GM18858 (cell line): ENCODE data around the gene TCERG1L.
"Not testable (repeated sequence)": the region's sequence is repeated elsewhere in the genome, so short reads cannot be mapped to it uniquely, and the experiment has no call there.

Experiments used
- ATAC-seq: cut with Tn5 transposase; IDR thresholded peaks from one replicate; pipeline ENCODE4 v1.9.1; 2021; ENCODE audit not compliant: unreplicated experiment

Gene TCERG1L

DNA sequence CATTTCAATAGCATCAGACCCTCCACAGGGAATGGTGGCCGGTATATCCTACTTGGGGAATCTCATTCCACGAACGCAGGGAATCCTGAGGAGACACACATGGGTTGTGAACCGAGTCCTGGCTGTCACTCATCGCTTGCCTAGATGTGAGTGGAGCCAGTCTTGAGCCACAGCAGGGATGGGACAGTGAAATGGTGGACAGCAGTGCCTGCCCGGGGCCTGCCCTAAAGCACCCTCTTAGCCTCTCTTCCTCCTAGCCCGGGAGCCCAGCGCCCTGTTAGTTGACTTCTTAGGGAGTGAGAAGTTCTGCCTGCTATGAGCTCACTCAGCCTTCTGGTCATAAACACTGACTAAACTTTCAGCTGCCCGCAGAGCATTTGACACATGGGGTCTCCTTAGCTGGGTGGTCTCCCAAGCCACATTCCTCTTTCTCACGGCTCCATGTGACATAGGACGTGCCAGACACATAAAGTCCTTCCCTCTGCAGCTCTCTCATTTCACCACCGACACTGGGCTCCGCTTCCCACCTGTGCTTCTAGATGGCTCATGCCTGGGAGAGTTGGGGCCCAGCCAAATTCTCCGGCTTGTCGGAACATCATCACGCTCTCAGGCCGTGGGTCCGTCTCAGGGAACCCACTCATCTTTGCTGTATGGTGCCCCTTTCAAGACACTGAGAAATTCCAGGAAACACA, 60.9 kb downstream of the TCERG1L start:
- no peak for ATAC-seq

DNA sequence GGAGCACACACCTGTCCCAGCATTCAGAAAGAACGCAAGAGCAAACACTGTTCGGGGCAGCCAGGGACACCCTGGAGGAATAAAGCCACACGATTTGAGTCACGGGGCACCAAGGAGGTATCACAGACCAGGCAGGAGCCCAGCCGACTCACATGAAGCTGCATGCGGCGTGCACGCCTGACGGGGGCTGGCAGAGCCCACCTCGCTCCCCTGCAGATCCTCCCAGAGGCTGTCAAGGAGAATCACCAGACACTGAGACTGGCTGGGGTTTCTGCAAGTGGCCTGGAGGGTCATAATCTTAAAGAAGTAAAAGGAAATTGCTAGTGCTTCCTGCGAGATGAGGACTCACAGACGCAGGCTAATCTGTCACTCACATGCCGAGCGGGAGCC, 61.6 kb downstream of the TCERG1L start:
- ATAC-seq = no peak

DNA sequence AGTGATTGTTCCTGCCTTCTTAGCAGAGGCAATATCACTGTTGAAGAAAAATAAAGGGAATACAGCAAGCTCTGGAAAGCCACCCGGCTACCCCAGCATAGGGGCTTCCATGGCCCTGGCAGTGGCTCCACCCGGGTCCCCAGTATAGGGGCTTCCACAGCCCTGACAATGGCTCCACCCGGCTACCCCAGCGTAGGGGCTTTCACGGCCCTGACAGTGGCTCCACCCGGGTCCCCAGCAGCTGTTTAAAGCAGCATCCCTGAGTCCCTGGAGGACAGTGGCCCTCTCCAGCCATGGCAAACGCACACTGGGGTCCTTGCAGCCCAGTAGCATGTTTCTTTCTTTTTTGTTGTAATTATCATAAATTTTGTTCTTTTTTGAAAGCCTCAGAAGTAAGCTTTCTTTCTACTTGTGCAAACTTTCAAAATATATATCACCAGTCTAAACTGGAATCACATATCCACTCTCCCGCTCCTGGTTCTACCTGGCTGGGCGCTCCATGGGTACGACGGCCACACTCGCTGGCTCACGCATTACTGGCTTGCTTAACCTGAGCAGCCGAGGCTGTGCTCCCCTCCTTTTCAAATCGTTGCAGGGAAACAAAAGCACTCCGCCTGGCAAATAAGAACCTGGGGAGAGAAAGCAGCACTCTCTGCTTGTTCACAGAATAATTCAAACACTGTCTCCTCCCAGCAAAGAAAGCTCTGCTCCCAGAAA, 62.1 kb downstream of the TCERG1L start:
- no peak for ATAC-seq

- no peak for ATAC-seq
These were observed 63.0 kb downstream of the TCERG1L start for GRCh38 chr10:131248376-131249165.

DNA sequence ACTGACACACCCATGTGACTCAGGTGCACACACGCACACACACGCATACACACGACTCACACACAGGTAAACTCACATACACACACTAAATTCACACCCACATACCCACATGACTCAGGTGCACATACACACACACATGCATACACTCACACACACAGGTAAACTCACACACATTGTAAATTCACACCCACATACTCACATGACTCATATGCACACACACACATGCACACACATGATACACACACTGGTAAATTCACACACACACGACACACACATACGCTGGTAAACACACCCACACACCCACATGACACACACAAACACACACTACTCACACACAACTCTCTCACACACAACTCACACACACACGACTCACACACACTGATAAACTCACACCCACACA, 63.6 kb downstream of the TCERG1L start:
- ATAC-seq = no peak

GRCh38 chr10:131246775-131247174, 64.7 kb downstream of the TCERG1L start:
- ATAC-seq = no peak

- no peak for ATAC-seq
These were observed 65.4 kb downstream of the TCERG1L start for GRCh38 chr10:131246089-131246488.

- no peak for ATAC-seq
These were observed 66.0 kb downstream of the TCERG1L start for GRCh38 chr10:131245475-131246059.

GRCh38 chr10:131244836-131245235, 66.7 kb downstream of the TCERG1L start:
- ATAC-seq = no peak

GRCh38 chr10:131243076-131243475, 68.4 kb downstream of the TCERG1L start:
- ATAC-seq = no peak

DNA sequence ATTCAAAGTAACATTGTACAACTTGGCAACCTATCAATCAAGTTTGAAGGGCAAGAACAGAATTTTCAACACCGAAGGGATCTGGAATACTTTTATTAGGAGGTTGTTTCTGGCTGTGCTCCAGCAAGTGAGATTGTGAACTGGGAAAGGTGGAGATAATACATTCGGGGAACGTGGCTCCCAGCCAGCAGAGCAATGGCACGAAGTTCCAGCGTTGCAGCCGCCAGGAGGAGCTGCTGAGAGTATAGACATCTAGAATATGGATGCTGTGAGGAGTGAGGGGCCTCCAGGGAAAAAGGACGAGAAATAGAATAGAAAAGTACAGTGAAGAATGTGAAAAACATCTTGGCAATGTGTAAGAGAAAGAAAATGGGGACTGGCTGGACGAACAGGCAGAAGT, 69.5 kb downstream of the TCERG1L start:
- no peak for ATAC-seq

GRCh38 chr10:131240691-131241090, 70.8 kb downstream of the TCERG1L start:
- ATAC-seq = no peak

DNA sequence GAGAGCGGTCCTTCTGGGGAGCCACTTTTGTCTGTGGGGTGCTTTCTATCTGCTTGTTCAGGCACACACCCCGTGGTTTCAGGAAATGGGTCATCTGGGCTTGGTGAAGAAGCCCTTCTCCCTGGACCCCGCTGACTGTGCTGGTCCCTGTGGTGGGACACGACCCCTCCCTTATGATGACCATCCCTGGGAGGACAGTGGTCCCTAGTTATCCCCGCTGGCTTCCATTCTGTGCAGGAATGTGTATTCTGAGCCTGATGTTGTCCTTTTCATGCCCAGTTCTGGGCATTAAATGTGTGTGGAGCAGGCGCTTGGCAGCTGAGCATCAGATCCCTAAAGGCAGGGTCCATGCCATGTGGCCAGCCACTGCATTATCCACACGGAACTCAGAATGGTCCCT, 71.6 kb downstream of the TCERG1L start:
- ATAC-seq = no peak

DNA sequence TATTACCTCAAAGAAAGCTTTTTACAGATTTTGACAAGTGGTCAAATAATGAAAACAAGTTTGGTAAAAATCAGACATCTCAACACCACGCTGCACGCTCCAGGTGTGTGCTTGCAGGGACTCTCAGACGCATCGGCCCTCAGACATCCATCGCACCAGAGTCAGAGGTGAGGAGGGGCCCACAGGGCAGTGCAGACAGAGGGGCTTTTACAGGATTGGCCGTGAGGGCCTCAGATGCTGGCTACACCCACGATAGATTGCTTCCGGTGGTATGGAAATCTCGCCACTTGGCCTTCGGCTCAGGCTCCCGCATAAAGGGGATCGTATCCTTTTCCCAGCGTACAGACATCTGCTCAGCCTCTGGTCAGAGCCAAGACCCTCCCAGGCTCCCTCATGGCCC, 72.1 kb downstream of the TCERG1L start:
- no peak for ATAC-seq

DNA sequence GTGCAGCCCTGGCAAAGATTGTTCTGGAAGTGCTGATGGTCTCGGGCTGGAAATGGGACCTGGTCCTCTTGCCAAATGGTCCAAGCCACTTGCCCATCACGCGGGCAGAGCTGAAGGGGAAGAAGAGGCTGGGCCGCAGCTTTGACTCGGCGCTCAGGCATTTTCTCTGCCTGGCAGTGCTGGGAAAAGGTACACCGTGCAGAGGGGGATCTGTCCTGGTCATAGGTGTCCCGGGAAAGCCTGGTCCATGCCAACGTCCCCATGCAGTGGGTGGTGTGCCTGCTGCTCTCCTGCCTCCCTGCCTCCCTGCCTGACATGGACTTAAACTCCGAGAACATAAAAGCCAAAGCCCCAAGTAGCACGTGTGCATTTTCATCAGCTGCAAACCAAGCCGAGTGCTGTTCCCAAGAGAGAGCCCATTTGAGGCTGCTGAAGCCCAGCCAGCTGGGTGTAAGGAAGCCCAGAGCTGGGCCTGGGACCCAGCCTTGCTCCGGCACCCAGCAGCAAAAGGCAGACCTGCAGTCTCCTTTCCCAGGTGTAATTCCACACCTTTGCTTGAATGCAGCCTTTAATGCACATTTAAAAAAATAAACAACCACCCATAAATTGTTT, 72.7 kb downstream of the TCERG1L start:
- ATAC-seq = no peak

- ATAC-seq = no peak
These were observed 73.4 kb downstream of the TCERG1L start for GRCh38 chr10:131237991-131238651.

- not testable (repeated sequence) for ATAC-seq
These were observed 76.9 kb downstream of the TCERG1L start for GRCh38 chr10:131234606-131235005.

DNA sequence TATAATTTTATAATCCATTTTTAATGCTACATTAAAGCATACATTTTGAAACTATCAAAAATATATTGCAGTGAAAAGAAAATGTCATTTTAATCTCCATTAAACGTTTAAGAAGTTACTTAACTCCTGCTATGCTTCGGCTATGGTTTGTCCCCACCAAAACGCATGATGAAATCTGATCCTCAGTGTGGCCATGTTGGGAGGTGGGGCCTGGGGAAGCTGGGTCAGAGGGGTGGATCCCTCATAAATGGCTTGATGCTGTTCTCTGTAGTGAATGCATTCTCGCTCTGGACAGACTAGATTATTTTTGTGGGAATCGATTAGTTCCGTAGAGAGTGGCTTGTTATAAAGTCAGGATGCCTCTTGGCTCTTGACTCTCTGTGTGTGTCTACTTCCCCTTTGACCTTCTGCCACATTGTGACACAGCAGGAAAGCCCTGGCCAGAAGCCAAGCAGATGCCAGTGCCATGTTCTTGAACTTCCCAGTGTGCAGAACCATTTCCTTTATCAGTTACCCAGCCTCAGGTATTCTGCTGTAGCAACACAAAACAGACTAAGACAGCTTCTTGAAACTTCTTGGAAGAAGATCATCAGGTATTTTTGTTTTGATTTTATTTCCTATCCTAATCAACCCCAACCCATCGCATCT, 77.8 kb downstream of the TCERG1L start:
- ATAC-seq = no peak

DNA sequence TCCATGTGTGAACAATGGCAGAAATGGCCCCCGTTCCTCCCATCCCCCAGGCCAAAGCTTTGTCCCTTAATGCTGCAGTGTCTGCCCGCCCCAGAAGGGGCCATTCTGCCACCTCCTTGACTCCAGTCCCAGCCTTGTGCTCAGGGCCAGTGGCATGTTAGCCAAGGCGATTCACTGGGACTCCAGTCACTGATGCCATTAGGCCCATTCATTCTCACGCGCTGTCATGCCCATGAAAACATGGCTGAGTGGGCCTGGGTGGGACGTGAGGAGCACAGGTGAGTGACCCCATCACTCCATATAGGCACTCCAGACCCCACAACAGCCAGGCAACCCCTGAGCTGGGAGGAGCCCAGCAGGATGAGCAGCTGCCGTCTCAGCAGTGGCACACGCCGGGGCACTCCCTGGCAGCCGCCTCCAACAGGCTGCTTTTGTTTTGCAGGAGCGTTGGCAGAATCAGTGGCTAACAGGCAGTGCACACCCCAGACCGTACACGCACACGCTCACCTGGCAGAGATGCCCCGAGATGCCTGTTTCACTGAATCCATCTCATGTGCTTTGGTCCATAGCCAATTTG, 79.5 kb downstream of the TCERG1L start:
- no peak for ATAC-seq
